WTC11 (cell line): ENCODE results near the gene PAM. TPM values are rescaled to one million over a fixed set of nuclear protein-coding genes. Genes with fewer than 3 reads are reported as not detected.

ENCODE experiments used
- ATAC-seq: fragments of 200-7000 bp; cut with Tn5 transposase; 2 replicates; pipeline ENCODE4 v1.10.0; 2021; ENCODE audit warnings: mild to moderate bottlenecking, moderate library complexity
- CTCF ChIA-PET: fragments of 300-600 bp; sonication (Branson Sonifier 250); formaldehyde crosslinking; loops from one replicate; lab custom pipeline; 2021; ENCODE audit warnings: antibody characterized with exemption; lab: Charles Lee
- POLR2A ChIA-PET: fragments of 350-600 bp; sonication (Branson Sonifier 250); formaldehyde crosslinking; loops from one replicate; lab custom pipeline; 2021; ENCODE audit warnings: antibody characterized with exemption; lab: Charles Lee
- DNase-seq: peaks from one replicate; pipeline ENCODE4 v3.0.0; 2021; ENCODE audit warnings: low spot score
- H3K27ac Mint-ChIP-seq: 2 replicates; pipeline ENCODE4 v1.8.0; 2021; ENCODE audit warnings: mixed read lengths
- H3K27me3 Mint-ChIP-seq: 2 replicates; pipeline ENCODE4 v1.8.0; 2021; ENCODE audit warnings: low read depth, mild to moderate bottlenecking, moderate library complexity, mixed read lengths
- H3K36me3 Mint-ChIP-seq: 2 replicates; pipeline ENCODE4 v1.8.0; 2021; ENCODE audit warnings: mixed read lengths
- H3K4me1 Mint-ChIP-seq: 2 replicates; pipeline ENCODE4 v1.8.0; 2022; ENCODE audit warnings: mixed read lengths
- H3K4me3 Mint-ChIP-seq: 2 replicates; pipeline ENCODE4 v1.8.0; 2021; ENCODE audit warnings: mild to moderate bottlenecking, moderate library complexity, mixed read lengths
- H3K9me3 Mint-ChIP-seq: 2 replicates; pipeline ENCODE4 v1.8.0; 2021; ENCODE audit warnings: mixed read lengths
- CBFB ChIP-seq: sonication (generic); formaldehyde crosslinking; IDR thresholded peaks from 2 replicates; pipeline ENCODE4 v1.8.1; 2022; ENCODE audit warnings: mild to moderate bottlenecking, low read depth, missing genetic modification reagents
- ESRRA ChIP-seq: sonication (generic); formaldehyde crosslinking; IDR thresholded peaks from 2 replicates; pipeline ENCODE4 v1.8.1; 2022; ENCODE audit warnings: mild to moderate bottlenecking, missing genetic modification reagents, borderline replicate concordance
- ETV6 ChIP-seq: sonication (generic); formaldehyde crosslinking; IDR thresholded peaks from 2 replicates; pipeline ENCODE4 v1.8.1; 2022; ENCODE audit warnings: mild to moderate bottlenecking, missing genetic modification reagents
- FOXJ3 ChIP-seq: sonication (generic); formaldehyde crosslinking; IDR thresholded peaks from 2 replicates; pipeline ENCODE4 v1.9.0; 2021; ENCODE audit warnings: missing genetic modification reagents, mild to moderate bottlenecking, borderline replicate concordance
- GRHL2 ChIP-seq: fragments of 250-450 bp; sonication (Bioruptor Pico); IDR thresholded peaks from 2 replicates; pipeline ENCODE4 v1.8.0; 2022; ENCODE audit warnings: mild to moderate bottlenecking, moderate library complexity; ENCODE audit not compliant: insufficient replicate concordance, severe bottlenecking
- MYBL2 ChIP-seq: sonication (generic); formaldehyde crosslinking; IDR thresholded peaks from 2 replicates; pipeline ENCODE4 v1.8.1; 2023; ENCODE audit warnings: mild to moderate bottlenecking, moderate library complexity, missing genetic modification reagents
- PRRX2 ChIP-seq: fragments of 250-450 bp; sonication (Bioruptor Pico); IDR thresholded peaks from 2 replicates; pipeline ENCODE4 v1.8.0; 2021; ENCODE audit warnings: mild to moderate bottlenecking
- TEAD1 ChIP-seq: sonication (generic); formaldehyde crosslinking; IDR thresholded peaks from 2 replicates; pipeline ENCODE4 v1.8.0; 2022; ENCODE audit warnings: mild to moderate bottlenecking, missing genetic modification reagents
- ZNF121 ChIP-seq: sonication (generic); formaldehyde crosslinking; IDR thresholded peaks from 2 replicates; pipeline ENCODE4 v1.8.0; 2023; ENCODE audit warnings: missing genetic modification reagents
- ZNF263 ChIP-seq: sonication (generic); formaldehyde crosslinking; IDR thresholded peaks from 2 replicates; pipeline ENCODE4 v1.8.1; 2022; ENCODE audit warnings: low read depth, mild to moderate bottlenecking, moderate library complexity, missing genetic modification reagents
- ZNF423 ChIP-seq: fragments of 250-450 bp; sonication (Bioruptor Pico); IDR thresholded peaks from 2 replicates; pipeline ENCODE4 v2.1.2; 2022; ENCODE audit warnings: mild to moderate bottlenecking, moderate library complexity
- ZNF671 ChIP-seq: fragments of 250-450 bp; sonication (Bioruptor Pico); IDR thresholded peaks from 2 replicates; pipeline ENCODE4 v1.8.0; 2021; ENCODE audit warnings: mild to moderate bottlenecking
- total RNA-seq: library from RNA; stranded (reverse); gene quantifications from 3 replicates; pipeline ENCODE4 v1.2.3, GENCODE V29; 2021
- TF ChIP-seq, protein P1 (sequence below): sonication (generic); formaldehyde crosslinking; IDR thresholded peaks from 2 replicates; pipeline ENCODE4 v1.8.1; 2022; ENCODE audit warnings: low read depth, mild to moderate bottlenecking, moderate library complexity, missing genetic modification reagents, borderline replicate concordance
- TF ChIP-seq, protein P2 (sequence below): fragments of 250-450 bp; sonication (Bioruptor Pico); IDR thresholded peaks from 2 replicates; pipeline ENCODE4 v2.1.2; 2022; ENCODE audit warnings: mild to moderate bottlenecking, moderate library complexity
- TF ChIP-seq, protein P3 (sequence below): fragments of 250-450 bp; sonication (Bioruptor Pico); IDR thresholded peaks from 2 replicates; pipeline ENCODE4 v1.9.0; 2021; ENCODE audit warnings: mild to moderate bottlenecking
- TF ChIP-seq, protein P4 (sequence below): sonication (generic); formaldehyde crosslinking; IDR thresholded peaks from 2 replicates; pipeline ENCODE4 v1.8.0; 2022; ENCODE audit warnings: missing genetic modification reagents
- TF ChIP-seq, protein P5 (sequence below): sonication (generic); formaldehyde crosslinking; IDR thresholded peaks from 2 replicates; pipeline ENCODE4 v1.8.0; 2022; ENCODE audit warnings: mild to moderate bottlenecking, missing genetic modification reagents
- TF ChIP-seq, protein P6 (sequence below): sonication (generic); formaldehyde crosslinking; IDR thresholded peaks from 2 replicates; pipeline ENCODE4 v1.8.1; 2023; ENCODE audit warnings: mild to moderate bottlenecking, moderate library complexity, missing genetic modification reagents
- TF ChIP-seq, protein P7 (sequence below): fragments of 250-450 bp; sonication (Bioruptor Pico); IDR thresholded peaks from 2 replicates; pipeline ENCODE4 v1.9.0; 2021; ENCODE audit warnings: mild to moderate bottlenecking, borderline replicate concordance

PAM gene
- total RNA-seq, 1 experiment from 2014 or later, result 52.3 TPM

DNA sequence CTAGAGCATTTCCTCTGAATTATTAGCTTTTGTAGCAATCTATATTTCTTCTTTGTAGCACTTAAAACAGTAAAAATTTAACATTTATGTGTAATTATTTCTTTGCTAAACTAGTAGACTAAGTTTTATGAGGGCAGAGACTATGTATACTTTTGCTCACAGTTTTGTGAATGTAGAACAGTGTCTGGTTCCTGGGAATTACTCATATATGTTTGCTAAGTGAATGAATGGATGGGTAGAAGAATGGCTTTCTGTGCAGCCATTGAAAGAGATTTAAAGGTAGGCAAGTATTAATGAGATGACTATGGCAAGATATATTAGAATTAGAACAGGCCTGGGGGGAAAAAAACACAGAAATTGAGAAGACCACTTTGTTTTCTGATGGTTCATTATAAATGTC lies 140.1 kb downstream of the PAM start:
- no peak overlapping the region for H3K4me3 Mint-ChIP-seq
- TF ChIP-seq ZNF263 (CRISPR knock-in tag) (no peak), CBFB (no peak), ETV6 (no peak), ZNF423 (CRISPR knock-in tag) (no peak), MYBL2 (CRISPR knock-in tag) (no peak), ZNF121 (CRISPR knock-in tag) (no peak), PRRX2 (CRISPR knock-in tag) (no peak), FOXJ3 (no peak), GRHL2 (CRISPR knock-in tag) (no peak)
- TF ChIP-seq, protein P1, sequence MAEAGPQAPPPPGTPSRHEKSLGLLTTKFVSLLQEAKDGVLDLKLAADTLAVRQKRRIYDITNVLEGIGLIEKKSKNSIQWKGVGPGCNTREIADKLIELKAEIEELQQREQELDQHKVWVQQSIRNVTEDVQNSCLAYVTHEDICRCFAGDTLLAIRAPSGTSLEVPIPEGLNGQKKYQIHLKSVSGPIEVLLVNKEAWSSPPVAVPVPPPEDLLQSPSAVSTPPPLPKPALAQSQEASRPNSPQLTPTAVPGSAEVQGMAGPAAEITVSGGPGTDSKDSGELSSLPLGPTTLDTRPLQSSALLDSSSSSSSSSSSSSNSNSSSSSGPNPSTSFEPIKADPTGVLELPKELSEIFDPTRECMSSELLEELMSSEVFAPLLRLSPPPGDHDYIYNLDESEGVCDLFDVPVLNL (CRISPR knock-in tag), result no peak
- TF ChIP-seq, protein P2, sequence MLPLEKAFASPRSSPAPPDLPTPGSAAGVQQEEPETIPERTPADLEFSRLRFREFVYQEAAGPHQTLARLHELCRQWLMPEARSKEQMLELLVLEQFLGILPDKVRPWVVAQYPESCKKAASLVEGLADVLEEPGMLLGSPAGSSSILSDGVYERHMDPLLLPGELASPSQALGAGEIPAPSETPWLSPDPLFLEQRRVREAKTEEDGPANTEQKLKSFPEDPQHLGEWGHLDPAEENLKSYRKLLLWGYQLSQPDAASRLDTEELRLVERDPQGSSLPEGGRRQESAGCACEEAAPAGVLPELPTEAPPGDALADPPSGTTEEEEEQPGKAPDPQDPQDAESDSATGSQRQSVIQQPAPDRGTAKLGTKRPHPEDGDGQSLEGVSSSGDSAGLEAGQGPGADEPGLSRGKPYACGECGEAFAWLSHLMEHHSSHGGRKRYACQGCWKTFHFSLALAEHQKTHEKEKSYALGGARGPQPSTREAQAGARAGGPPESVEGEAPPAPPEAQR (CRISPR knock-in tag), result no peak
- TF ChIP-seq, protein P3, sequence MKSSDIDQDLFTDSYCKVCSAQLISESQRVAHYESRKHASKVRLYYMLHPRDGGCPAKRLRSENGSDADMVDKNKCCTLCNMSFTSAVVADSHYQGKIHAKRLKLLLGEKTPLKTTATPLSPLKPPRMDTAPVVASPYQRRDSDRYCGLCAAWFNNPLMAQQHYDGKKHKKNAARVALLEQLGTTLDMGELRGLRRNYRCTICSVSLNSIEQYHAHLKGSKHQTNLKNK (CRISPR knock-in tag), result no peak
- TF ChIP-seq, protein P4, sequence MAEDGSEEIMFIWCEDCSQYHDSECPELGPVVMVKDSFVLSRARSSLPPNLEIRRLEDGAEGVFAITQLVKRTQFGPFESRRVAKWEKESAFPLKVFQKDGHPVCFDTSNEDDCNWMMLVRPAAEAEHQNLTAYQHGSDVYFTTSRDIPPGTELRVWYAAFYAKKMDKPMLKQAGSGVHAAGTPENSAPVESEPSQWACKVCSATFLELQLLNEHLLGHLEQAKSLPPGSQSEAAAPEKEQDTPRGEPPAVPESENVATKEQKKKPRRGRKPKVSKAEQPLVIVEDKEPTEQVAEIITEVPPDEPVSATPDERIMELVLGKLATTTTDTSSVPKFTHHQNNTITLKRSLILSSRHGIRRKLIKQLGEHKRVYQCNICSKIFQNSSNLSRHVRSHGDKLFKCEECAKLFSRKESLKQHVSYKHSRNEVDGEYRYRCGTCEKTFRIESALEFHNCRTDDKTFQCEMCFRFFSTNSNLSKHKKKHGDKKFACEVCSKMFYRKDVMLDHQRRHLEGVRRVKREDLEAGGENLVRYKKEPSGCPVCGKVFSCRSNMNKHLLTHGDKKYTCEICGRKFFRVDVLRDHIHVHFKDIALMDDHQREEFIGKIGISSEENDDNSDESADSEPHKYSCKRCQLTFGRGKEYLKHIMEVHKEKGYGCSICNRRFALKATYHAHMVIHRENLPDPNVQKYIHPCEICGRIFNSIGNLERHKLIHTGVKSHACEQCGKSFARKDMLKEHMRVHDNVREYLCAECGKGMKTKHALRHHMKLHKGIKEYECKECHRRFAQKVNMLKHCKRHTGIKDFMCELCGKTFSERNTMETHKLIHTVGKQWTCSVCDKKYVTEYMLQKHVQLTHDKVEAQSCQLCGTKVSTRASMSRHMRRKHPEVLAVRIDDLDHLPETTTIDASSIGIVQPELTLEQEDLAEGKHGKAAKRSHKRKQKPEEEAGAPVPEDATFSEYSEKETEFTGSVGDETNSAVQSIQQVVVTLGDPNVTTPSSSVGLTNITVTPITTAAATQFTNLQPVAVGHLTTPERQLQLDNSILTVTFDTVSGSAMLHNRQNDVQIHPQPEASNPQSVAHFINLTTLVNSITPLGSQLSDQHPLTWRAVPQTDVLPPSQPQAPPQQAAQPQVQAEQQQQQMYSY (CRISPR knock-in tag), result no peak
- TF ChIP-seq, protein P5, sequence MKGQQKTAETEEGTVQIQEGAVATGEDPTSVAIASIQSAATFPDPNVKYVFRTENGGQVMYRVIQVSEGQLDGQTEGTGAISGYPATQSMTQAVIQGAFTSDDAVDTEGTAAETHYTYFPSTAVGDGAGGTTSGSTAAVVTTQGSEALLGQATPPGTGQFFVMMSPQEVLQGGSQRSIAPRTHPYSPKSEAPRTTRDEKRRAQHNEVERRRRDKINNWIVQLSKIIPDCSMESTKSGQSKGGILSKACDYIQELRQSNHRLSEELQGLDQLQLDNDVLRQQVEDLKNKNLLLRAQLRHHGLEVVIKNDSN (CRISPR knock-in tag), result no peak
- TF ChIP-seq, protein P6, sequence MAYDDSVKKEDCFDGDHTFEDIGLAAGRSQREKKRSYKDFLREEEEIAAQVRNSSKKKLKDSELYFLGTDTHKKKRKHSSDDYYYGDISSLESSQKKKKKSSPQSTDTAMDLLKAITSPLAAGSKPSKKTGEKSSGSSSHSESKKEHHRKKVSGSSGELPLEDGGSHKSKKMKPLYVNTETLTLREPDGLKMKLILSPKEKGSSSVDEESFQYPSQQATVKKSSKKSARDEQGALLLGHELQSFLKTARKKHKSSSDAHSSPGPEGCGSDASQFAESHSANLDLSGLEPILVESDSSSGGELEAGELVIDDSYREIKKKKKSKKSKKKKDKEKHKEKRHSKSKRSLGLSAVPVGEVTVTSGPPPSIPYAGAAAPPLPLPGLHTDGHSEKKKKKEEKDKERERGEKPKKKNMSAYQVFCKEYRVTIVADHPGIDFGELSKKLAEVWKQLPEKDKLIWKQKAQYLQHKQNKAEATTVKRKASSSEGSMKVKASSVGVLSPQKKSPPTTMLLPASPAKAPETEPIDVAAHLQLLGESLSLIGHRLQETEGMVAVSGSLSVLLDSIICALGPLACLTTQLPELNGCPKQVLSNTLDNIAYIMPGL, result no peak
- ChIA-PET POLR2A (no interaction called here), CTCF (no interaction called here)
- no peak for ATAC-seq
- H3K9me3 Mint-ChIP-seq, result no peaks in the 10 kb centered on the region
- H3K27ac Mint-ChIP-seq, result no peak overlapping the region
- no peaks in the 10 kb centered on the region for H3K36me3 Mint-ChIP-seq
- peaks cover 6% of the 10 kb centered on the region for H3K4me1 Mint-ChIP-seq
- DNase-seq, result no peak
- H3K27me3 Mint-ChIP-seq, result no peaks in the 10 kb centered on the region

DNA sequence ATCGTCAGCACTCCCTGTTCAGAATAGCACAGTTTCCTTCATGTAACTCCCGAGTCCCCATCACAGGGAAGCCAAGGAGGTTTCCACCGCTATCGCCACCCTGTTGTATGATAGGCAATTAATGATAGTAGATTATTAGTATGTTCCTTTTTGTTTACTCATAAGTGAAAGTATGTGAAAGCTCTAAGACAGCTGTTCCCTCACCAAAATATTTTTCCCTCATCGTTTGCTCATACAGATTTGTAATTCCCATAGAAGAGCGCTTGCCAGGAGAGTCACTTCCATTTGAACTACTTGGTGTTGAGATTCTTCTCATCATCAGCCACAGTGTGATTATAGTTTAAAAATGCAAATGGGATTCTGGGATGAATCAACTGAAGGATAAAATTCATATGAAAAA lies 140.9 kb downstream of the PAM start:
- no peak overlapping the region for H3K4me3 Mint-ChIP-seq
- no peaks in the 10 kb centered on the region for H3K36me3 Mint-ChIP-seq
- no peaks in the 10 kb centered on the region for H3K9me3 Mint-ChIP-seq
- H3K27me3 Mint-ChIP-seq, result no peaks in the 10 kb centered on the region
- DNase-seq (no peak), ATAC-seq (no peak)
- peaks cover 6% of the 10 kb centered on the region for H3K4me1 Mint-ChIP-seq
- POLR2A ChIA-PET, result no interaction called here
- H3K27ac Mint-ChIP-seq, result no peak overlapping the region
- CTCF ChIA-PET, result no interaction called here
- TF ChIP-seq, protein P2 (CRISPR knock-in tag), result no peak
- no peak for TF ChIP-seq ESRRA (CRISPR knock-in tag)
- TF ChIP-seq, protein P7, sequence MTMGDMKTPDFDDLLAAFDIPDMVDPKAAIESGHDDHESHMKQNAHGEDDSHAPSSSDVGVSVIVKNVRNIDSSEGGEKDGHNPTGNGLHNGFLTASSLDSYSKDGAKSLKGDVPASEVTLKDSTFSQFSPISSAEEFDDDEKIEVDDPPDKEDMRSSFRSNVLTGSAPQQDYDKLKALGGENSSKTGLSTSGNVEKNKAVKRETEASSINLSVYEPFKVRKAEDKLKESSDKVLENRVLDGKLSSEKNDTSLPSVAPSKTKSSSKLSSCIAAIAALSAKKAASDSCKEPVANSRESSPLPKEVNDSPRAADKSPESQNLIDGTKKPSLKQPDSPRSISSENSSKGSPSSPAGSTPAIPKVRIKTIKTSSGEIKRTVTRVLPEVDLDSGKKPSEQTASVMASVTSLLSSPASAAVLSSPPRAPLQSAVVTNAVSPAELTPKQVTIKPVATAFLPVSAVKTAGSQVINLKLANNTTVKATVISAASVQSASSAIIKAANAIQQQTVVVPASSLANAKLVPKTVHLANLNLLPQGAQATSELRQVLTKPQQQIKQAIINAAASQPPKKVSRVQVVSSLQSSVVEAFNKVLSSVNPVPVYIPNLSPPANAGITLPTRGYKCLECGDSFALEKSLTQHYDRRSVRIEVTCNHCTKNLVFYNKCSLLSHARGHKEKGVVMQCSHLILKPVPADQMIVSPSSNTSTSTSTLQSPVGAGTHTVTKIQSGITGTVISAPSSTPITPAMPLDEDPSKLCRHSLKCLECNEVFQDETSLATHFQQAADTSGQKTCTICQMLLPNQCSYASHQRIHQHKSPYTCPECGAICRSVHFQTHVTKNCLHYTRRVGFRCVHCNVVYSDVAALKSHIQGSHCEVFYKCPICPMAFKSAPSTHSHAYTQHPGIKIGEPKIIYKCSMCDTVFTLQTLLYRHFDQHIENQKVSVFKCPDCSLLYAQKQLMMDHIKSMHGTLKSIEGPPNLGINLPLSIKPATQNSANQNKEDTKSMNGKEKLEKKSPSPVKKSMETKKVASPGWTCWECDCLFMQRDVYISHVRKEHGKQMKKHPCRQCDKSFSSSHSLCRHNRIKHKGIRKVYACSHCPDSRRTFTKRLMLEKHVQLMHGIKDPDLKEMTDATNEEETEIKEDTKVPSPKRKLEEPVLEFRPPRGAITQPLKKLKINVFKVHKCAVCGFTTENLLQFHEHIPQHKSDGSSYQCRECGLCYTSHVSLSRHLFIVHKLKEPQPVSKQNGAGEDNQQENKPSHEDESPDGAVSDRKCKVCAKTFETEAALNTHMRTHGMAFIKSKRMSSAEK (CRISPR knock-in tag), result no peak
- no peak for TF ChIP-seq TEAD1 (CRISPR knock-in tag)
- TF ChIP-seq ZNF671 (CRISPR knock-in tag), result no peak
